GM20431 (cell line): Measurements from ENCODE around the gene LSM6.

Experiments used
- in situ Hi-C: fragments of 300-500 bp; cut with MseI, MboI; formaldehyde crosslinking; loops from one replicate; pipeline ENCODE4 v1.15.0; 2020; ENCODE audit warnings: low sequenced_read_pairs; ENCODE audit not compliant: unreplicated experiment

LSM6 gene

DNA sequence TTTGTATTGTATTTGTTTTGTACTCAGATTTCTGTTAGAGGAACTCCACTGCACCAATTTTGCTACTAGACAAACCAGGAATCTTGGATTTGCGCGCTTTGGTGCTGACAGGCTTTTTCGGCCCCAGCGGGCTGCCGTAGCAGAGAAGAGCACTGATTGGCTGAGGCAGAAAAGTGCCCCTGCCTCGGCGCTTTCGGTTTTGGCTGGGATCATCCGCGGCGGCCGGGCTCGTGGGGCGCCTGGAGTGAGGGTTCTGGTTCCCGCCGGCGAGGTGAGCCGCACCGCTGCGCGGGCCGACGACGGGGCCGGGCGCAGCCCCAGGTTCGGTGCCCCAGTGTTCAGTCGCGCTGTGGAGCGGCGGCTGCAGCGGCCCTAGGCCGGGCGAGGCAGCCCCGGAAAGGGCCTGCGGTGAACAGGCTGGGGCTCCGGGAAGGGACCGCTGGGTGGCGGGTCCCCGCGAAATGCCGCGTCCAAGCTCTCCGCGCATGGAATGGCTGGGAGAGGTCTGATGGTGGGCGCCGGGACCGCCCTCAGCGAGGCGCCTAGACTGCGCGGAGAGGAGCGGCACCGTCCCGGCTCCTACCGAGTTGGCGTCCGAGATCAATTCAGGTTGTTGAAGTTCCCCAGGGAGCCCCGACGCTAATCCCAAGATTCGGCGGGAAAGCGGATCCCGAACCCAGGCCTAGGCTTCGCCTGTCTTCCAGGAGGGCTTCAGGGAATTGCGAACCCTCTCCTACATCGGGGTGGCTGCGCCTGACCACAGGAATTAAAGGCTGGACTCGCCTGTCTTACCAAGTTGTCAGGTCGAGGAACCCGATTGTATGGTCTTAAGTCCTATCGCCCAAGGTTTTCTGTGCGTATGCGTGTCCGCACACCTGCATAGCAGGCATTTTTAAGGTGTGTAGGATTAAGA lies at the start of gene LSM6:
Gene LSM6, plus strand, starts transcription at position 178 of the 913 bp plus-strand sequence. CDS start 7,204 bp downstream, outside the sequence.
- in situ Hi-C loops: no loop called here

DNA sequence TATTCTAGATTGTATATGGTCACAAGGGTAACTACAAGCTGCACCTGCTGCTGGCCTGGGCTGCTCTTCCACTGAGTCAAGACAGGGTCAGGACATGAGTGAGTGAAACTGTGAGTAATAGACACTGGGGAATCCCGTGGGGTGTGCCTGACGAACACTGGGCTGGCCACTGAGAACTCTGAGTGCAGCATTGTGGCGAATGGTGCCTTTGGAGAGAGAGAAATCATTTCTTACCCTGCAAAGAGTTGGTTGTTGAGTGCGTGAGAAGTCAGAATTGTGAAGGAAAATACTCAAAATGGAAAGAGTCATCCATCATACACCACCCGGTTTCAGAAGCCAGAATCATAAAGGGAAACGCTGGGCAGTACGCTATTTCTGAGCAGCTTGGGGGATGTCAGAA lies 43.1 kb upstream of the LSM6 start:
- in situ Hi-C loops: no loop called here

DNA sequence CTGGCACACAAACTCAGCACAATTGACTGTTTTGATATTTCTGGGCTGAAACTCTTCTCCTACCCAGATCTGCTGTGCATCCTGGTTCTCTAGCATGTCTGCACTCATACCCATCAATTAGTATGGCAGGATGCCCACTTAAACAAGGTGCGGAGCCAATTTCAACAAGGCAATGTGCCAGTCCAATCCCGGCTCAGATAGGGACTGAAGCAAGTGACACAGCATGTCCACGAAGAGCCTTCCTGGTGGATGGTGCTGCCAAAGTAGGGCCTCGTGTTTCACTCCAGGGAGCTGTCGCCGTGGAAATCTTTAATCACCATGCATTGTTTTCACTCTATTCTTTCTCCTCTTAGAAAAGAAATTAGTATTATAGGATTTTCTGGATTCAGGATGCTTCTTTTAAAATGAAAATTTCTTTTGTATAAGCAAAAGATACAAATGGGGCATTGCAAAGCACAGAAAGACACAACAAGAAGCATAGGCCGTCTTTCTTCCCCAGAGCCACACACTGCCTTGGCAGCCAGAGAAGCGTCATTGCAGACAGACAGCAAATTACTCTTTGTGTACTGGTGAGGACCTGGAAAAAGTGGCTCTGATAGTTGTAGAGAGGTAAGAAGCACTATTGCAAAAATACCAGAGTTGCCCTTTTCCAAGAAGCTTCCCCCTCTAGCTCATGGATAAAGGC lies 40.6 kb upstream of the LSM6 start:
- in situ Hi-C loops: no loop called here

DNA sequence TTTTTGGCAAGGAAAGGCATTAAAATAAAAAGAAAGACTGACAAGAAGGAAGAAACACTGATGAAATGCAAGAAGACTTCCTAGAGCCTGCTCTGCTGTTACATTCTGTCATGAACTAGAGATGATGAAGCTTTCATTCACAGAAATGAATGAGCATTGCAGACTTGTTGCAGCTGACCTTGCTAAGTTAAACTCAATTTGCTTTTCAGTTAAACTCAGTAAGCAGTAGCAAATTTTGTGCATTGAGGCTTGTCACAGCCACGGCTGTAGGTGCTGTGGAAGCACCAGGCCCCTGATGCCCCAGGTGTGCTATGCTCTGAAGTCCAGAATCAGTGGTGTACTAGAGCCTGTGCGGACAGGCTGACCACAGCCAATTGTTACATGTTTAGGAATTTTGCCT lies 39.6 kb upstream of the LSM6 start:
- in situ Hi-C loops: no loop called here

DNA sequence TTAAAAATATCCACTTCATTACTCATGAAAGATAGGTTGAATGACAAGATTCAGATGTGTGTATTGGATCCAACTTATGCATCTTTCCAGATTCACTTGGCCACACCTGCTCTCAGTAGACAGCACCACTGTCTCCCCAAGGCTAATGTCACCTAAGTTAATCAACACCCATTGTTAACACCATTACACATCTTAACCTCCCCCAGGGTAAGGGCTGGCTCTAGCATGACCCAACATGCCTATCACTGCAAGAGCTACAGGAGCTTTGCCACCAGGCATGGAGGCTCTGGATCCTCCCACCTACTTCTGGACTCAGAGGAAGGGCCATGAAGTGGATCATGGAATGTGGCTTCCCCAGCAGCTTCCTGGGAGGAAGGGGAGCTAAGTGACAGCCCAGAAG lies 32.8 kb upstream of the LSM6 start:
- in situ Hi-C loops: no loop called here

DNA sequence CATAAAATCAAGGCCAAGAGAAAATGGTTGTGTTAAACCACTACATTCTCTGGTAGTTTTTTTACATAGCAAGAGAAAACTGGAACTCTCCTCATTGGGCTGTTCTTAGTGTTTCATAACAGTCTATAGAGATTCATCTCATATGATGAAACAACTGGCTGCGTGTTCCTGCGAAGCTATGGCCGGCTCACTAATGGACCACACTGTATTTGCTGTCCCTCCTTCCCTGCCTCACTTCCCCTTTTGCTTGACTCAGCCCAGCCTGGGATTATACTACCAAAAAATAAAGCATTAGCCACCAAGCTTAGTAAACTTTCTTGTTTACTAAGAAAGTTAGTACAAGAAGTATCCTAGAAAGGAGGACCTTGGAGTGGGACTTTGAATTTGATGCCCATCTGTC lies 31.6 kb upstream of the LSM6 start:
- in situ Hi-C loops: no loop called here

DNA sequence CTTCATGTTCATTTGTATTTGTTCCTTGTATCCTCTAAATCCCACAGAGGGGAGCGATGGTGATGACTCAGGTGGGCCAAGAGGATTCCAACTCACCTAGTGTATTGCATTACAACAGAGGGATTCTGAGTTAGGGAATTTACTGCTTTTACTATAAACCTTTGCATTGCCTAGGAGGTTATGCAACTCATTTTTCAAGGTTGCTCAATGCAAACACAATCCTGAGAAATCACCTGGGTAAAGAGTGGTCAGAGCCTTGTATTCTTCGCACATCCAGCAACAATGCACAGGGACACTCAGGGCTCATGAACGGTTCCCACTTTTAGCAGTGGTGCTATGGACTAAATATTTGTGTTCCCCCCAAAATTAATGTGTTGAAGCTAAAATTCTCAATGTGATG lies 28.6 kb upstream of the LSM6 start:
- in situ Hi-C loops: no loop called here

DNA sequence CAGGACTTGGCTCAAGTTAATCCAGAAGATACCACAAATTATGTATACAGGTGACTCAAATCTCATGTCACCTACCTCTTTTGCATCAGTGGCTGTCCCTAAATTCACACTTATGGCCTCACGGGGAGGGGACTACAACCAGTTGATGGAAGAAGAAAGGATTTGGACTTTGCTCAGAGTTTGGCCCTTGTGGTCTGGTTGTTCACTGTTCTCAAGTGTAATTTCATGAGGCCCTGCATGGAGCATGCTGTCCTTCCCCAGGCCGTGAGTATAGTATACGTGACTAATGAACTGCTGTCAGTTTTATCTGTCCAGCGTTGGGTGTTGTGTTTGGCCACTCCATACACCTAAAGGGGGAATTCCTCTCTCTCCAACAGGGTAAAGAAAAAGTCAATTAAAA lies 27.5 kb upstream of the LSM6 start:
- in situ Hi-C loops: no loop called here

DNA sequence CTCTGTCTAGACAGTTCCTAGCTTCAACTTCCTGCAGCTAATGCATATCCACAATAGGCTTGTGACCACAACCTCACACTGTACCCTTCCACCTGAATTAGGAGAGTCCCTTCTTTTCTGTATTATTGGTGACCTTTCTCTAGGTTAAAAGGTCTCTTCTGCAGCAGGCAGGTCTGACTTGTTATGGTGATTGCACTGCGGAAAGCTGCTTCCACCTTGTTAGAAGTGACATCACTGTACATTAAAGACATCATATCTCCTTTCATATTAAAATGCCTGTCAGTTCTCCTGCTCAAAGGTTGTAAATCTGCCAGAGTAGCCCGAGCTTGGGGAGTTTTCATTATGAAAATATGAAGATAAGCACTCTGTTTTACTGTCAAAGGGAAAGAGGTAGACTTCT lies 21.5 kb upstream of the LSM6 start:
- in situ Hi-C loops: no loop called here

DNA sequence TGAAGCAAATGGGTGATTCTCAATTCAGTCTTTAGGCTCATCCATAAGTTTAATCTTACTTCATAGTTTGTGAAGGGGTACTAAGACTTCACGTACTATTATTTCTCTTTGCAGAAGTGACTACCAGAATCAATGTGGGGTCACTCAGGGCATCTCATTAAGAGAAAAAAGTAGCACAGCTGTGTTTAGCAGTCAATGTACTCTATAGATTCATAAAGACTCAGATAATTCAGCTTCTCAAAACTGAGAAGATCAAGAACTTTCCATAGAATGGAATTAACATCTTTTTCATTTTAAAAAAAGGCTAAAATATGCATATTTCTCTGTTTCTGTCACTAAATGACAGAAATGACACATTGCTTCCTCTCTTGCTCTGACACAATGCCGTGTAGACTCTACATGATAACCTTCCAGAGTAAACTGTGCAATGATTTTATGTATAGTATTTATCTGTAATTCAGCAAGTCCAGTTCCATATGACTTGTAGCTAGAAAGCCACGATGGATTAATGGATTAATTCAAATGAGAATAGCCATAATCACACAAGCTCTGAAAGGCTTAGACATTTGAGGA lies 20.3 kb upstream of the LSM6 start:
- in situ Hi-C loops: no loop called here

DNA sequence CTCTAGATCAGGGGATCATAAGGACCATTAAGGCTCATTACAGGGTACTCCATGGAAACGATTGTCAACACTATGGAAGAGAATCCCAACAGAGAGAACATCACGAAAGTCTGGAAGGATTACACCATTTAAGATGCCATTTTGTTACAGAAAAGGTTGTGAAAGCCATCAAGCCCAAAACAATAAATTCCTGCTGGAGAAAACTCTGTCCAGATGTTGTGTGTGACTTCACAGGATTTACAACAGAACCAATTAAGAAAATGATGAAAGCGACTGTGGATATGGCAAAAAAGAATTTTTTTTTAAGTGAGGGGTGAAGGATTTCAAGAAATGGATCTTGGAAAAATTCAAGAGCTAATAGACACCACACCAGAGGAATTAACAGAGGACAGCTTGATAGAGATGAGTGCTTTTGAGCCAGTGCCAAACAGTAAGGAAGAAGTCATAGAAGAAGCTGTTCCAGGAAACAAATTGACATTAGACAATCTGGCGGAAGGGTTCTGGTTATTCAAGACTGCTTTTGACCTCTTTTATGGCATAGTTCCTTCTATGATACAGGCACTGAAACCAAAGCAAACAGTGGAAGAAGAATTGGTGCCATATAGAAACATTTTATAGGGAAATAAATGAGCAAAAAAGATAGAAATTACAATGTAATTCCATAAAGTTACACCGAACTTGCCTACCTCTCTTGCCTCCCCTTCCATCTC lies 17.3 kb upstream of the LSM6 start:
- in situ Hi-C loops: no loop called here

DNA sequence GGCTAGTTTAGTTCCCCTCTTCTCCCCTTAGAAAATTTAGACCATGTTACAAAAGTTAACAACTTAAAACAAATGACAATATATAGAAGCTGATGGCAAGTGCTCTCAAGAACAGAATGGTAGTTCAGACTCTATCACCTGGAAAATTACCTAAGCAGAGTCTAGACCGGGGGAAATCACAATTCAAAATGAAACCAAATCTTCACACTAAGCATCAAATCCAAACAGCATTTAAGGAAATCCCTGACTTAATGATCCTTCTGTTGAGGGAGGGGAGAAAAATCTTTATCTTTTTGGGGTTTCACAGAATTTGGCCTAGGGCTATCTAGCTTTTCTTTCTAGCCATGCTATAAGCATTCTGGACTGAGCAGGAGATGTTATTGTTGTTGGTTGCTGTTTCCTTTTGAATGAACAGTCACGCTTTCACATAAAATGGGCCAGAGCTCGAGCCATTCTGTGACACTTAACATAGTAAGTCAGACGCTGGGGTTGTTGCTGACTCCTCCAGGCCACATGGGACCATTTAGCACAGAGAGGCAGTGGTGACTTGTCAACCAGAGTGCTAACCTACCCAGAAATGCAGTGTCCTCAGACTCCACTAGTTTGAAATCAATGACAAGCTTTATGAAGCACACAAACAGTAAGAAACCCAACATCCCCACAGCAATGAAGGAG lies 16.0 kb upstream of the LSM6 start:
- in situ Hi-C loops: no loop called here

DNA sequence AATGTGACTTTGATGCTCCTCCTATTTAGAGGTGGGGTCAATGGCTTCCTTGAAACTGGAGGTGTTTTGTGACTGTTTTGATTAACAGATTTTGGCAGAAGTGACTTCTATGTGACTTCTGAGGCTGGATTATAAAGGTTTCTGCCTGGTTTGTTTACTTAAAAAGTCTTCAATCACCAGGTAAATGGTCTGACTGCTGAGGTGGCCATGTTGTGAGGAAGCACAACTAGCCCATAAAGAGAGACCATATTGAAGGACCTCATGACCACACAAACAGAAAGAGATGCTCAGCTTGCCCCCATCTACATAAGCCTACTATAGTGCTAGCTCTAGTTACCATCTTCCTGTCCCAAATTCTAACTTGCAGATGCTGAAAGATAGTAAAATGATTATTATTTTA lies 14.3 kb upstream of the LSM6 start:
- in situ Hi-C loops: no loop called here

DNA sequence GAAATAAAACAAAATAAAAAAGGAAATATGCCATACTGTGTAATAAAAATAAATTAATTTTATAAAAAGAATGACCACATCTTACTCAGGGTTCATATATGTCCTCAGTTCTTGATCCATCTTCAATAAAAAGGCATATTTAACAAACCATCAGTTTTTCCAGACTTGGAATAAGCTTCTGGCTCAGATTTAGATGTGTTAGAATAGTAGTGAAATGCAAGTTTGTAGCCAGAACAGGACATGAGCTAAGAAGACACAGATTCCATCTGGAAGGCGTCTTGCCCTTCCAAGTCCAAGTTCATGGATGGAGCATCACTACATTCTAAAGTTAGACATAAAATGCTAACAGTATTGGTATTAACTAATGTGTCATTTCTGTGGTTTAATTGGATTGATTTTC lies 10.3 kb upstream of the LSM6 start:
- in situ Hi-C loops: no loop called here

DNA sequence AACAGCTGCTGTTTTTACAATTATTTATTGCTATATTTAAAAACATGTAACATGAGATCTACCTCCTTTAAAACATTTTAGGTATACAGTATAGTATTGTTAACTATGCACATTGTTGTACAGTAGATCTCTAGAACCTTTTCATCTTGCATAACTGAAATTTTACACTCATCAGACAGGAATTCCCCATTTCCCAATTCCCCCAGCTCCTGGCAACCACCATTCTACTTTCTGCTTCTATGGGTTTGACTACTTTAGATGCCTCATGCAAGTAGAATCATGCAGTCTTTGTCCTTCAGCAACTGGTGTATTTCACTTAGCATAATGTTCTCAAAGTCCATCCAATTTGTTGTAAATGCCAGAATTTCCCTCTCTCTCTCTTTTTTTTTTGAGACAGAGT lies 9.7 kb upstream of the LSM6 start:
- in situ Hi-C loops: no loop called here

DNA sequence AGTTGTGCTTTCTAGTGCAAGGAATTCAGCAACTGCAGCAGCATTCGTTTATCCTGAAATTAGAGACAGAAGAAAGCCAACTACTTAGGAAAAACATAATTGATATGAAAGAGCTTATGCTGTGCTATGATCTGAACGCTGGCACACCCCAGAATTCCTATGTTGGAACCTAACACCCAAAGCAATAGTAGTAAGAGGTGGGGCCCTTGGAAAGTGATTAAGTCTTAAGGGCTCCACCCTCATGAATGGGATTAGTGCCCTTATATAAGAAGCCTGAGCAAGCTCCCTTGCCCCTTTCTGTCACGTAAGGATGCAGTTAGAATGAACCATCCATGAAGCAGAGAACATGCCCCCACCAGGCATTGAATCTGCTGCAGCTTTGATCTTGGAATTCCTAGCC lies 5.4 kb upstream of the LSM6 start:
- in situ Hi-C loops: no loop called here

DNA sequence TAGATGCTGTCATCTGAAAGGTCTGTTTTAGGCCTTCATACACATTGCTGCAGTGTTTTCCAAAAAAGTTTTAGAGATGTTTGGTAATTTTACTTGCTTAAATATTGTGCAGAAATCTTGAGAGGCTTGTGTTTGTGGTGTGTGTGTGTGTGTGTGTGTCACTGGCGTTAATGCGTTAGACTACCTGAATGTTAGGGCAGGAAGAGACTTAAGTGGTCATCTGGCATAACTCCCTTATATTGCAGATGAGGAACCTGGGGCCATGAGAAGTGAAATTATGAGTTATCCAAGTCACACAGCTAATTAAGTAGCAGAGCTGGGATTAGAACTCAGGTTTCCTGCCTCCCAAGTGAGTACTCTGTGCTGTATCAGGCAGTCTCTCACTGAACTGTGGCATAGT lies 1.4 kb downstream of the LSM6 start:
- in situ Hi-C loops: no loop called here

DNA sequence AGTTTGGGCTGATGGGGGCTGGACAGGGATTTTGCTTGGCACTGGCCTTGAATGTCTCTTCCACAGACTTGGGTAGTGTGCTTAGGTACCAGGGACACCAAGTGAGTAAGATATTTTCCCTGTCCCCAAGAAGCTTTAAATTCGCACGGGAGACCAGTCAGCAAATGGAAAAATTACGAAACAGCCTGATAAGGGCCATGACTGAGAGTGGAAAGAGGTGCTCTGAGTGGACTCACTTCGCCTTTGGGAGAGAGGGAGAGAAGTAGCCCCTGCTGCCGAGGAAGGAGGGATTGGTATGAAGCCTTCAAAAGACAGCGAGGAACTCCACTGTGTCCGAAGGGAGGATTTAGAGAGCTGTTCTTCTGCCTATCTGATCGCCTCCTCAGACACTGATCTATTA lies 2.6 kb downstream of the LSM6 start:
- in situ Hi-C loops: no loop called here

DNA sequence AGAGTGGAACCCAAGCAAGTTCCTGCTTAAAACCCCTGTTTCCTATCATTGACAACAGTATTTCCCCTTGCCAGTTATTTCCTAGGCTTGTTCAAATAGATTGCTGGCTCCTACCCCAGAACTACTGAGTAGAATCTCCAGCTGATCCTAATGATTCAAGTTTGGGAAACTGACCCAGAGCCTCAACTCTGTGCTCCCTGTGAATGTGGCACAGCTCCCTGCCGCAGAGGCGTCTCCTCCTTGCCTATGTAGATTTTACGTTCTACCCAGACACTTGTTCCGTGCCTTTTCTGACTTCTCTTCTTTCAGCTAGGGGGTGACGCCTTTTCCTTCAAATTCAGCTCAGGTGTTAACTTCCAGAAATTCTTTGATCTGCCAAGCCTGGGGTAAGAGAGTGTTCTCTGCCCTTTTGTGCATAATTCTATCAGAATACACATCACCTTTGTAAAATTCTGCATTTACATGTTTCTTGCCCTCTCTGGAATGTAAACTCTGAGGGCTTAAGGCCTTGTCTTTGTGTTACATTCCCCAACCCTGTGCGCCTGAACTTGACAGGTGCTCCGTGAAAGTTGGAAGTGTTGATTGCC lies 4.4 kb downstream of the LSM6 start:
- in situ Hi-C loops: no loop called here

DNA sequence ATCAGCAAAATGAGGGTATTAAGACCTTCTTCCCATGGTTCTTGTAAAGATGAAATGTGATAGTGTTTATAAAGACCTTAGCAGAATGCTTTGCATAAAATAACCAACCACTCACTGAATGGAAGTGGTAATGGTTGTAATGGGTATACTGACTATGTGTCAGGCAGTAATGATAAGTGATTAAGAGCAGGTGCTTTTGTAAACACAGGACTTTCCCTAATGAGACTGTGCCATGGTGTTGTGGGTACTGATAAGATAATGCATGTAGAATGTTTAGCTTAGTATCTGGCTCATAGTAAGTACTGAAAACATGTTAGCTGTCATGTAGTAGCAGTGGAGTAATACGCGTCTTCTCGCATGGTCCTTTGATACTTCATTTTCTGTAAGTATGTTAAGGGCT lies 6.9 kb downstream of the LSM6 start:
- in situ Hi-C loops: no loop called here
